Measurements from ENCODE around the gene JRKL.

Gene JRKL

DNA sequence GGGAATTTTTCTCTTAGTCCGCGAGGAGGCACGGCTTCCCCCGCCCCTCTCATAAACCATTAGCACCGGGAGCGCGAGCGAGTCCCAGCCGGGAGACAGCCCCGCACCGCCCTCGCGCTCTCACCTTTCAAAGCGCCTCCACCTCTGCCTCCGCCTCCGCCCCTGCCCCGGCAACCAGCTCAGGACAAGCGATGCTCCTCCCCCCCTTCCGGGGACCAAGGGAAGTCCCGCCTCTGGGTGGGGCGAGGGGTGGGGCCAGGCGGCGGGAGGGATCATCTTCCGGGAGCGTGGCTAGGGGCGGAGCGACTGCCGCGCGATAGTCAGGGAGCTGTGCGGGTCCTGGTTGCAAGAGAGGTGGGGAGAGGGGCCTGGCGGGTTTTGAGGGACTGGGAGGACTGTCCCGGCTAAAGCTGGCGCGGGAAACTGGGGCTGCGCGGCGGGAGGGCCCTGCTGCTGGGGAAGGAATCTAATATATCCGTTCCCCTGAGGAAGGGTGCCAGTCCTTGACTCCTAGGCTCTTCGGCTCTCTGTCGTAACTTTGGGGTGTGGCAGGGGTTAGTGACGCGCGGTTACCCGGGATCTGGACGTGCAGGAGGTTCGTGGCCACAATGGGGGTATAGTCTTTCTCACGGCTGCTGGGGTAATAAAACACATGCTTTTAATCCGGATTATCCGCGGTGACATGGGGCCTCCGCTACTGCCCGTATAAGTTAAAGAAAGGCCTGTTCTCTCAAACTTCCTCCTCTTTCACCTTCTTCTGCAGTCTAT lies at the start of gene JRKL, which contains the start of gene CCDC82:
JRKL (plus strand) TSS at position 294 of the 768 bp plus-strand sequence. CDS start 637 bp downstream, outside the sequence.
CCDC82 (minus strand) TSS at position 193 of the 768 bp plus-strand sequence. CDS start 5,165 bp downstream, outside the sequence.
- DNase-seq (ENCODE audit: low read depth), result peak; percentile 85
- in situ Hi-C loops (cut with HindIII; ENCODE audit: low sequenced_read_pairs), result loop anchor here (25.0 kb wide), 1 partner anchor 553 kb away; no protein-coding TSS in a partner anchor
- peak within 1 kb of the TSS; percentile 70 for H3K4me3 ChIP-seq (ENCODE audit: low read depth, low read length)
- TF ChIP-seq CTCF (IDR thresholded peaks at IDR 0.05; ENCODE audit: low read depth, low read length, missing control alignments), result no peak

DNA sequence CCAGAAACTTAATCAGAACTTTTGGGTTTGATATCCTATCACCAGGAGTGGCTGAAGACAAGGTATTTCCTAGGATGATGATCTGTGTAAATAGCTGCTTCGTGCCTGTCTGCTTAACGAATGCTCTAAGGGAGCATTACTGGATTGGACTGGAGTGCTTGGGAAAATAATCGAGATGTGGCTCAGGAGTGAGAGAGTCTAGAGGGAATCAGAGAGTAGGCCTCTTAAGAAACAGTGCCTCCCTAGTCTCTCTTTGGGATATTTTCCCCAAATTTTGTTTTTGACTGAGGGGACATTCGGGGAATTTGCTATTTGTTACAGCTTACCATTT lies 49.3 kb upstream of the JRKL start:
- DNase-seq (ENCODE audit: low read depth), result no peak
- H3K4me3 ChIP-seq (ENCODE audit: low read depth, low read length), result peak overlapping the region; percentile 81
- in situ Hi-C loops (cut with HindIII; ENCODE audit: low sequenced_read_pairs), result no loop called here
- TF ChIP-seq CTCF (IDR thresholded peaks at IDR 0.05; ENCODE audit: low read depth, low read length, missing control alignments), result peak; percentile 4

- TF ChIP-seq CTCF (IDR thresholded peaks at IDR 0.05; ENCODE audit: low read depth, low read length, missing control alignments), result peak; percentile 56
- H3K4me3 ChIP-seq (ENCODE audit: low read depth, low read length), result peak overlapping the region; percentile 81
- DNase-seq (ENCODE audit: low read depth), result no peak
- in situ Hi-C loops (cut with HindIII; ENCODE audit: low sequenced_read_pairs), result no loop called here
These were observed 48.4 kb upstream of the JRKL start for GRCh38 chr11:96341211-96342013.

- no peak for TF ChIP-seq CTCF (IDR thresholded peaks at IDR 0.05; ENCODE audit: low read depth, low read length, missing control alignments)
- DNase-seq (ENCODE audit: low read depth), result no peak
- in situ Hi-C loops (cut with HindIII; ENCODE audit: low sequenced_read_pairs), result no loop called here
- peak overlapping the region; percentile 81 for H3K4me3 ChIP-seq (ENCODE audit: low read depth, low read length)
These were observed 47.5 kb upstream of the JRKL start for GRCh38 chr11:96342014-96342960.

GRCh38 chr11:96342961-96343711 lies 46.7 kb upstream of the JRKL start, which contains the start of gene MAML2:
MAML2 (minus strand) TSS chr11:96343195; CDS start chr11:96341895, 1,300 bp downstream.
- TF ChIP-seq CTCF (IDR thresholded peaks at IDR 0.05; ENCODE audit: low read depth, low read length, missing control alignments), result peak; percentile 87
- DNase-seq (ENCODE audit: low read depth), result peak; percentile 86
- H3K4me3 ChIP-seq (ENCODE audit: low read depth, low read length), result peak within 1 kb of the TSS; percentile 81
- in situ Hi-C loops (cut with HindIII; ENCODE audit: low sequenced_read_pairs), result no loop called here

Data from astrocyte of the cerebellum (primary cell).